HG03439 (cell line): Measurements from ENCODE around the gene PLA2G4B.
A peak's percentile ranks its signal among the peaks of the same experiment; 100 is the strongest.
"Not testable (repeated sequence)": the region's sequence is repeated elsewhere in the genome, so short reads cannot be mapped to it uniquely, and the experiment has no call there.

Experiments used
- ATAC-seq: cut with Tn5 transposase; IDR thresholded peaks from one replicate; pipeline ENCODE4 v1.9.1; 2021; ENCODE audit warnings: mild to moderate bottlenecking, moderate library complexity; ENCODE audit not compliant: unreplicated experiment

The PLA2G4B gene

DNA sequence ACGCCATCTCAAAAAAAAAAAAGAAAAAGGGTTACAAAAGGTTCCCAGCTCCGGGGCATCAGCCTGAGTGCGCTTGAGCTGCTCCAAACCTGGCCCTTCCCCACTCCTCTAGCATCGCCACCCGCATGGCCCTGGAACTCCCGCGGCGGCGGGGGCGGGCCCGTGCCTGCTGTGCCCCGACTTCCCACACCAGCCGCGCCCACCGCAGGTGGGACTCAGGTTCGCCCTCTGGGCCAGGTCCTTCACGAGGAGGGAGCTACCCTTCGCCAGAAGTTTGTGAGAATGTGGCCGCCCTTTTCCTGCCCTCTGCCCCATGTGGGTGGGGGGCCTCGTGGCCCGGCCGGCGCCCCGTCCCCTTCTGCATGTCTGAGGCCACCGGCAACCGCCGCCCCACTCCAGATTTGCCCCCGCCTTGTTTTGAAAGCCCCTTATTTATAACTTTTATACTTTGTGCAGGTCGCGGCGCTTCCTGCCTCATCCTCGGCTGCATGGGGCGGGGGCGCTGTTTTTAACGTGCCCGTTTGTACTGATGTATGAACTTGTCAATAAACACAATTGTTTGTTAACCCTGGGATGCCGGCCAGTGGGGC lies 11.3 kb upstream of the PLA2G4B start:
- no peak for ATAC-seq

DNA sequence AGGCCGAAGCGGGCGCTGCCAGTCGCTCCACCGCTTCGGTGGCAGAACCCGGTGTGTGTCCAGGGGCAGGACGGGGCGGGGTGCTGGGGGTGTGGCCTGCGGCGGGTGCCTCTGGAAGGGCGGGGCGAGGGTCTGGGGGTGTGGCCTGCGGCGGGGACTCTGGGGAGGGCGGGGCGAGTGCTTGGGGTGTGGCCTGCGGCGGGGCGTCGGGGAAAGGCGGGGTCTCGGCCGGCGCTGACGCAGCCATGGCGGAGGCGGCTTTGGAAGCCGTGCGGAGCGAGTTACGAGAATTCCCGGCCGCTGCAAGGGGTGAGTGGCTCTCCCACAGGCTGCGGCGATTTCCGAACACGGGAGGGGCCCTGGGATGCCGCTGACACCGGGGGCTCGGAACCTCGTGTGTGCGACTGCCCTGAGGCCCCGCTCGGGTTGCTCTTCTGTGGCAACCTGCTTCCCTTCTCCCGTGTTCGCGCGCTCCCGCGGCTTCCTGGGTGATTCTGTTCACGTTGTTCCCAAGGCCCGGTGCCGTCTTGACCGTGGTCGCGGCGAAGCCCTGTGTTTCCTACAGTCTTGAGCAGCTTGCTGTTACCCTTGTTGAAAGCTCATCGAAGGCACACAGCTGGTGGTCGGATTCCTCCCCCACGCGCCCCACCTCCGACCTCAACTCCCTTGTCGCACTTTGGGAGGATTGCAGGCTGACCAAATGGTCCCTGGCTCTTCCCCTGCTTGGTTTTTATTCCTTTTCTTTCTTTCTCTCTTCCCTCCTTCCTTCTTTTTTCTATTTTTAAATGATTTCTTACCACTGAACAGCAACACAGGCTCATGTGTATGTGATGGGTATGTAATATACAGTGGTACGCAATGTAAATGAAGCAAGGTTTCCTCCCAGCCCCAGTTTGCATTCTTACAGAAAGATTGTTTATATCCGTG lies 10.5 kb upstream of the PLA2G4B start, which contains the start of gene JMJD7:
Gene JMJD7, plus strand, starts transcription at position 213 of the 927 bp plus-strand sequence. Its CDS starts 33 bp downstream, at position 246.
- ATAC-seq = peak; percentile 75

DNA sequence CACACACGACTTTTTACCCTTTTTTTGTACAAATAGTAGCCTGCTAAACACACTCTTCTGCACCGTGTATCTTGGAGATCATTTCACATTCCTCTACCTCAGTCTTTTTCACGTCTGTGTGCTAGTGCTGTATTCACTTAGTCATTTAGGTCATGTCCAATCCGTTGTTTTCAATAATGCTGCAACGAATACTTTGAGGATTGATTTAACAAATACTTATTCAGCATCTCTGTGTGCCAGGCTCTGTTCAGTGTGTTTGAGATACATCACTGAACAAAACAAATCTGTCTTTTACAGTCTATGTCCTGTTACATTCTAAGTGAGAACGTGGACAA lies 9.9 kb upstream of the PLA2G4B start:
- no peak for ATAC-seq

DNA sequence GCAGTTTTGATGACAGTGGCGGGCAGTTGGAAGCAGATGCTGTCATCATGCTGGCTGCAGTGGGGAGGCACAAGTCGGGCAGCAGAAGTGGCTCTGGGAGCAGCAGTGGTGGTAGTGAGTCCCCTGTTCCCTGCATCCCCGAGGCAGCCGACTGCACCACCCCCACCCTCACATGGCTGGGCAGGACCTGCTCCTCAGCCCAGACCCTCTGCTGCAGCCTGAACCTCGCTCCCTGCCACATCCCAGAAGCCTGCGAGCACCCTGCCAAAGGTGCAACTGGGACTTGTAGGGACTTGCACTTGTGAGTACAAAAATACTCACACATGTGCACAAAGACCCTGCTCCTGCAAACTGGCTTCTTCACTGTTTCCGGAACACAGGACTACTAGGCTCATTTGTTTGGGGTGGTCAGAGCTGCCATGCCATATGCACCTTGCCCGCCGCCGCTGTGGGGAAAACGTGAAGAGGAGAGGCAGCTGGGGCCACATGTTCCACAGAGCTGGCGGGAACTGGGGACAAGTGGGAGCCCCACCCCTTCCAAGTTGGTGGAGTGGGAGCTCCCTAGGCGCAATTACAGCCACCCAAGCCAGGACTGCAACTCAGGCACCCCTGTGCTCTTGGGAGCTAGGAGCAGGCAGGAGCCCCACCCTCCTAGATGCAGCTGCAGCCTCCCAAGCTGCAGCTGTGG lies 8.5 kb upstream of the PLA2G4B start:
- no peak for ATAC-seq

DNA sequence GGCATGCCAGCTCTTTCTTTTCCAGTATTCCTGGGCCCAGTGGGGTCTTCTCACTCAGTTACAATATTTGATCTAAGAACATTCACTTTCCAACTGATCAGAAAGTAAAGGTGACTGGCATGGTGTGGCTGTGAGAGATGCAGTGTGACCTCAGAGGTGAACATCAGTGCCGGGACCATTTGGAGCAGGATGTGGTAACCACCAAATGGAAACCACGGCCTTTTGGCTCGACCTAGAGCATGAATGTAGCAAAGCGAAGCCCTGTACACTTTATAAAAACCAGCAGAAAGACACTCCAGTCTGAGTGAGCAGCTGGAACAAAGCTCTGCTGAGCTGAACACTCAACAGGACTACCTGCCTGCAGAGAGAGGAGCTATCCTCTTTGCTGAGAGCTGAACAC lies 7.4 kb upstream of the PLA2G4B start:
- ATAC-seq = not testable (repeated sequence)

DNA sequence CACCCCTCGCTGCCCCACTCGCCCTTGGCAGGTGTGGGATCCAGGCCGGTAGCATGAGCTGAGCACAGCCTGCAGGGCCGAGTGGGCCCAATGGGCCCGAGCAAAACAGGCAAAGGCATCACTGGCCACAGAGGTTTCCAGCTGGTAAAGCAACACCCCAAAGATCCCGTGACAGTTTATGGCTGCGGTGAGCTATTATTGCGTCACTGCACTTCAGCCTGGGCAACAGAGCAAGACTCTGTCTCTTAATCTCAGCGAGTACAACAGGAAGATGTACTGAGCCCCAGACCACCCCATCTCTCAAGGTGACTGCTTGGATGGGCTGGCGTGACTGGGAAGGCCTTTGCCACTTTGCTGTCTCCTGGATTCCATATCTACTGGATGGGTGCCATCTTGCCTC lies 6.4 kb upstream of the PLA2G4B start:
- ATAC-seq = no peak

DNA sequence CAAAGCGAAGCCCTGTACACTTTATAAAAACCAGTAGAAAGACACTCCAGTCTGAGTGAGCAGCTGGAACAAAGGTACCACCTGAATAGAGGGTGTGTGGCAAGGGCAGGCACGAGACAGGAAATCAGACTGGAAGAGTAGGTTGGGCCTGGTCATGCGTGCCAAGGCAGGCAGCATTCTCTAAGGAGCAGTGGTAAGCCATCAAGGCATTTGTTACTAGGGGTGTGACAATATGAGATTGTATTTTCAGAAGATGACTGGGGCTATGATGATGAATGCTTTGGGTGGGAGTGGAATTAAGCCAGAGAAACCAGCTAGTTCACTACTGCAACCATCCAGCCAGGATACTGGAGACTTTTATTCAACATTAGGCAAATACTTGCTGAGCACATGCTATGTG lies 5.8 kb upstream of the PLA2G4B start:
- no peak for ATAC-seq

DNA sequence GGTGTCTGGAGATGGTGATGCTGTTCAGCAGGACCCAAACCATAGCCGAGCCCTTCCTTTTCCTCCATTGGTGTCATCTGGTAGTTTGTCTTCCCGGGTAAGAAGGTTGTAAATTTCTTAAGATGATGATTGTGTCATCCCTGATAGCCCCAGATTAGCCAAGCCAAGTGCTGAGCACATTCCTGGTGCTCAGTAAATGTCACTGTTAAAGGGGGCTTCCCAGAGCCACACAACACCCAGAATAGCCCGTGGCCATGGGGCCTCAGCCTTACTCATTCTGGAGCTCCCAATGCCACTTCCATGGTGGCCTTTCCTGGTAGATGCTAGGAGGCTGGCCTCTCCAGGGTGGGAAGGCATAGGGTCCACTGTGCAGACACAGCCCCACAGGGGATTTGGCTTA lies 4.6 kb upstream of the PLA2G4B start:
- no peak for ATAC-seq

DNA sequence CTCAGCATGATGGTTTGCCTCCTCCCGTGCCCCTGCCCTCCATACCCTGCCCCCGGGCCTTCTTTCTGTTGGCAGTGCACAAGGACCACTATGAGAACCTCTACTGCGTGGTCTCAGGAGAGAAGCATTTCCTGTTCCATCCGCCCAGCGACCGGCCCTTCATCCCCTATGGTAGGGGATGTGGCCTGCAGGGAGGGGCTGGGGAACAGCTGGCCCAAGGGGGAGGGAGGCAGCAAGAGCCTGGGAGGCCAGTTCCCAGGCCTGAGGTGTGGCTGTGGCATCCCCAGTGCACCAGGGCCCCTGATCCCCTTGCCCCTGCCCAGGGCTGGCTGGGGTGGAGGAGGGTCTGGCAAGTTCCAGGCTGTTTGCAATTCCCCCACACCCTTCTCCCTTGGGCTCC lies 2.6 kb upstream of the PLA2G4B start:
- ATAC-seq = no peak

DNA sequence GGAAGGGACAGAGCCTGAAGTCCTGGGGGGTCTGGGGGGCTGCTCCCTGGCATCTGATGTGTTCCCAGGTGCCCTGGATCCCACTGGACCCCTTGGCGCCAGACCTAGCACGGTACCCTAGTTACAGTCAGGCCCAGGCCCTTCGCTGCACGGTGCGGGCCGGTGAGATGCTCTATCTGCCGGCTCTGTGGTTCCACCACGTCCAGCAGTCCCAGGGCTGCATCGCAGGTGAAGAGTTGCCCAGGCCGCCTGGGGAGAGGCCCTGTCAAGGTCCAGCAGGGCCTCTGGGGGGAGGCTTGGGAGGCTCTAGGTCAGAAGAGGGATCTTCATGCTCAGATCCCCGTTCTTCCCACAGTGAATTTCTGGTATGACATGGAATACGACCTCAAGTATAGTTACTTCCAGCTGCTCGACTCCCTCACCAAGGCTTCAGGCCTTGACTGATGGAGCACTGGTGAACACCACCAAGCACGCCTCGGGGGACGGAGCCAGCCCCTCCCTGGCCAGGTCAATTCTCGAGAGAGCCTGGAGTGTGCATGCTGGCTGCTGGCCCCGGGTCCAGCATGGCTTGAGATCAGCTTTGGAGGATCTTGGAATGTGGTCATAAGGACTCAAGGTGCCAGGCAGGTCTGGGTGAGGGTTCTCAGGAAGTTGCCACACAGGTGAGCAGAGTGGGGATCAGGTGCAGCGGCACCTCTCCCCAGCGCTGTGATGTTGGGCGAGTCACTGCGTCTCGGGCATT lies 1.8 kb upstream of the PLA2G4B start:
- ATAC-seq = no peak

DNA sequence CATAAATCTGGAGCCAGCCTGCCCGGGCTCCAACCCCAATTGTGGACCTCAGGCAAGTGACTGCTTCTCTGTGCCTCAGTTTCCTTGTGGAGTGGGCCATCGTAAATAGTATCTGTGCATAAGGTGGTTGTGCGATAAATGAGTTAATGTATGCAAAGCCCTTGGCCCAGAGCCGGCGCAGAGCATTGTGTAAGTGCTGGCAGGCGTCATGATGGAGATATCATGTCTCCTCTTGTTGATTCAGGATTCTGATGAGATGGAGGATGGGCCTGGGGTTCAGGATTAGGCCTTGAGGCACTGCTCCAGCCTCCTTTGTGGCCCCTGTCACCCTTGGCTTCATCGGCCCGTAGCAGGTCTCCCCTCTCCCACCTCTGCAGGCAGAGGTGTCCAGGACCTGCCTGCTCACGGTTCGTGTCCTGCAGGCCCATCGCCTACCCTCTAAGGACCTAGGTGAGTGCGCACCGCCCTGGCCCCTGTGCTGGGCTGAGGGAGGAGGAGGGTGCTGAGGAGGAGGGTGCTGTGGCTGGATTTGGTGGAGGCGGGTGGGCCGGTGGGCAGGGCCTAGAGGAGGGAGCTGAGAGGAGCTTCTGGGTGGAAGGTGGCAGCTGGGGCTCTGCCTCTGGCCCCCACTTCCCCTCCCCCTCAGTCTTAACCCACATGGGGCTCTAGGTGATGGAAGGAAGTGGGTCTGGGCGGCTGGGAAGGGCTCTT lies 1.3 kb downstream of the PLA2G4B start:
- ATAC-seq = no peak

DNA sequence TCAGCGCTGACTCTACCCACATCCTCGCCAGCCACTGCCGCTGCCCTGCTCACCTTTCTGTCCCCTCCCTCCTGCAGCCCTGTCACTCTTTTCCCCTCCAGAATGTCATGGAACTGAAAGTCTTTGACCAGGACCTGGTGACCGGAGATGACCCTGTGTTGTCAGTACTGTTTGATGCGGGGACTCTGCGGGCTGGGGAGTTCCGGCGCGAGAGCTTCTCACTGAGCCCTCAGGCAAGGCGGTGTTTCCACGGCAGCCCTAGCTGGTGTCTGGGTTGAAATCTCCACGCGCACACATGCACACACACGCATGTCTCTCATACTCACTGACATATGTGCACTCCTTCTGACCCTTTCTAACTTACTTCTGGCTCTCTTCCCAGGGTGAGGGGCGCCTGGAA lies 2.0 kb downstream of the PLA2G4B start:
- ATAC-seq = no peak

DNA sequence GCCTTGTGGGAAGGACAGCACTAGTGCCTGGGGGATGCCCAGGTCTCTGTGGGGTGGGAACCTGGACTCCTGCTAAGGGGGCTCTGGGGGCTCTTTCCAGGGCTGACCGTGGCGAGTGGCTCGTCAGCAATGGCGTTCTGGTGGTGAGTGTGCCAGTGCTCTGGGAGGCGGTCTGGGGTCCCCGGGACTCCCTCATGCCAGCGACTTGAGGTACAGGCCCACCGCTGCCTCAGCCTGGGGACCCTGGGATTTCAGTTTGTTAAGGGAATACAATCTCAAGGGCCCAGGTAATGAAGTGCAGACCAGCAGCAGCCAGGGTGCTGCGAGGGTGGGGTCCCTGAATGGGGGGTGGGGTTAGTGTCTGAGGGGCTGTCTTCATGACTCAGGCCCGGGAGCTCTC lies 2.5 kb downstream of the PLA2G4B start:
- no peak for ATAC-seq

DNA sequence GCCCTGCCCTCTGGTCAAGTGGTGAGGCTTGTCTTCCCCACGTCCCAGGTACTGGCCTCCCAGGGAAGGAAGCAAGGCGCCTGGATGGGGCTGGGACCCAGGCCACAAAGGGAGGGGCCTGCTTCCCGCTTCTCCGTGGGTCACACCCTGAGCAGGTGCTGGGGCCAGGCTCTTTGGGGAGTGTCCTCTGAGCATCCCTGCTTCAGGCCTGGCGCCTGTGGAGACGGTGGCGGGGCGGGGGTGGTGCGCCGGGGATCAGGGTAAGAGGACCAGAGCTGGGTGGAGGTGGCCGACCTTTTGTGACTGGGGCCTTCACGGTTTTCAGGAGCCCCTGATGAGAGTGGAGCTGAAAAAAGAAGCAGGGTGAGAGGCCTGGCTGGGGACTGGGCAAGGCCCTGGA lies 3.6 kb downstream of the PLA2G4B start:
- no peak for ATAC-seq

DNA sequence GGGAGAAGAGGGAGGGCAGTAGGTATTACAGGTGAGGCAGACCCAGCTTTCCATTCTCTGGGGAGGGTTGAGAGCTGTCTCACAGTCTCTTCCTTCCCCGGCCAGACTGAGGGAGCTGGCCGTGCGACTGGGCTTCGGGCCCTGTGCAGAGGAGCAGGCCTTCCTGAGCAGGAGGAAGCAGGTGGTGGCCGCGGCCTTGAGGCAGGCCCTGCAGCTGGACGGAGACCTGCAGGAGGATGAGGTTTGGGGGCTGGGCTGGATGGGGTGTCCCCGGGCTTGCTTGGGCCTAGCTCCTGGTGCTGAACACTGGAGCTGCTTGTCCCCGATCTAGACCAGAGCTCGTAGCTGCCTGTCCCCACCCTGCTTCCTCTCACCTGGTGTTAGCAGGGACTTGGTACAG lies 4.9 kb downstream of the PLA2G4B start:
- ATAC-seq = no peak

DNA sequence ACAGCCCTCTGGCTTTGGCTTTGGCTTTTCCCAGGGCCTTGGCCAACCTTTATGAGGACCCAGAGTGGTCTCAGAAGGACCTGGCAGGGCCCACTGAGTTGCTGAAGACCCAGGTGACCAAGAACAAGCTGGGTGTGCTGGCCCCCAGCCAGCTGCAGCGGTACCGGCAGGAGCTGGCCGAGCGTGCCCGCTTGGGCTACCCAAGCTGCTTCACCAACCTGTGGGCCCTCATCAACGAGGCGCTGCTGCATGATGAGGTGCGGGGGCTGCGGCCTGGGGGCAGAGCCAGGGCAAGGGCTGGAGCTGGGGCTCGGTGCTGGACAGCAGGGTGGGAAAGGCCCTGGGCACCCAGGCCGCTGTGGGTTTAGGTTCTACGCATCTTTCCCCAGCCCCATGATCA lies 6.2 kb downstream of the PLA2G4B start:
- no peak for ATAC-seq

DNA sequence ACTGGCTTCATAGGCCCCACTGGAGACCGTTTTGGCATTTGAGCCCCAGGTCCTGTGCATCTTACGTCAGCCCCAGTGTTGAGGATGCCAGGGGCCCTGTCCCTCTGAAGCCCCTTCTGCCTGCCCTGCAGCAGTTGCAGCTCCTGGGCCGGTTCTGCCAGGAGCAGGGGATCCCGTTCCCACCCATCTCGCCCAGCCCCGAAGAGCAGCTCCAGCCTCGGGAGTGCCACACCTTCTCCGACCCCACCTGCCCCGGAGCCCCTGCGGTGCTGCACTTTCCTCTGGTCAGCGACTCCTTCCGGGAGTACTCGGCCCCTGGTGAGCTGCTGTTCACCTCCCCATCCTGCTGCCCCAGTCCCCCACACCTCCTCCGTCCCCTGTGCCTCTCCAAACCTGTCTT lies 8.6 kb downstream of the PLA2G4B start:
- ATAC-seq = no peak

DNA sequence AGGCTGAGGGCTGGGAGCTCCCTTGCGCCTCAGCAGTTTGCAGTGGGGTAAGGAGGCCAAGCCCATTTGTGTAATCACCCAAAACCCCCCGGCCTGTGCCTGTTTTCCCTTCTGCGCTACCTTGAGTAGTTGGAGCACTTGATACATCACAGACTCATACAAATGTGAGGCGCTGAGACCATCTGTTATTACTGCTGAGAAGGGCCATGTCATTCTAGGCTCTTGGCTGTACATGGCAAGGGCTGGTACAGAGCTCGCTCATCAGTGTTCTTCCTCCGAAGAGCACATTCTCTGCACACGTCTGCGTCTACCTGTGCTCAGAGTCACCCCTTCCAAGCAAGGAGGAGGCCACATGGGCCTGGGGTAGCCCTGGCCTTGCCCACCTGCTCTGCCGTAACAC lies 9.3 kb downstream of the PLA2G4B start:
- no peak for ATAC-seq

DNA sequence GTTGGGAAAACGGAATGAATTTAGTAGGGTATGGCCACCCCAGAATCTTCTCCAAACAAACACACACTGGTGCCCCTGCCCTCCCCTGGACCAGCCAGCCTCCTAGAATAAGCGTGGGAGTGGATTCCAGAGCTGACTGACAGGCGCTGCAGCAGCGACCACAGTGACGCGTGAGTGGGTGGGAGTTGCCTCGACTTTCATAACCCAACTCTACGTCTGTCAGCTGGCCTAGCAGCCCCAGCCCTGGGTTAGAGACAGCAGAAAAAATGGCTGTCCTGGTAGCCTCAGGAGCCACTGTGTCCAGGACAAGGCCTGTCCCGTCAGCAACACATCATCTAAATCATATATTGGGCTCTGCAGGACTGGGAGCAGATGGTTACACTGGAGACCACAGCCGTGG lies 10.0 kb downstream of the PLA2G4B start:
- no peak for ATAC-seq

DNA sequence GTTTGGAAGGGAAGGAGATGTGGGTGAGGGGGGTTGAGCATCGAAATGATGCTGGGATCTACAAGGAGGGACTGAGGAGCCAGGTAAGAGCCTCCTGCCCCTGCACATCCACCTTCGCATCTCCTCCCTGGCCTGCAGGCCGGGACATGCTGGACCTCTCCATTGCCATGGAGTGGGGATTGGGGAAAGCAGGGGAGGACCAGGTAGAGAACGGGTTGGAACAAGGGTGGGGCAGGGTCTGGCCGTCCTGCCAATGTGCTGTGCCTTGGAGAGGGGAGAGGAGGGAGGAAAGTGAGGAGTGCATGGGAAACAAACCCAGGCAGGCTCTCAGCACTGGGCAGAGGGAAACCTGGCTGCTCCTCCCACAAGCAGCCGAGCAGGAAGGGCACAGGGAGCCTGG lies 10.6 kb downstream of the PLA2G4B start:
- ATAC-seq = no peak

DNA sequence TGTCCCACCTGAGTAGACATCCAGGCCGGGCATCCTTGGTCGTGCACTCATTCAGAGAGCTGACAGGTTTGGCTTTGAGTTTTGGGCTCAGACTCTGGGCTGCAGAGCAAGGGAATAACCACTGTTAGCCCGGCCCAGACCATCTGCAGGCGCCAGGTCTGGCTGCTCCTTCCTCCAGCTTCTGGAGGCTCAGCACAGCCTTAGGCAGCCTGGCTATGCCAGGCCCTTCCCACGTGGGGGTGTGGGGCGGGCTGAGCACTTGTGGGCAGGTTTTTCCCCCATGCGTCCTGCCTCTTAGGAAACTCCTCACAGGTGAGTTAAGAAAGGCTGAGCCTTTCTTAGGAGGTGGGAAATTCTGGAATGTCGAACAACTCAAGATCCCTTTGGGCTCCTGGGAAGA lies 11.2 kb downstream of the PLA2G4B start:
- ATAC-seq = no peak
